IPS DF 19.7 (cell line): ENCODE data around the gene AVP.

Source experiments
- DNase-seq: peaks from one replicate; pipeline ENCODE4 v3.0.0-alpha.2; 2013; ENCODE audit warnings: low read depth, low spot score

Gene AVP

DNA sequence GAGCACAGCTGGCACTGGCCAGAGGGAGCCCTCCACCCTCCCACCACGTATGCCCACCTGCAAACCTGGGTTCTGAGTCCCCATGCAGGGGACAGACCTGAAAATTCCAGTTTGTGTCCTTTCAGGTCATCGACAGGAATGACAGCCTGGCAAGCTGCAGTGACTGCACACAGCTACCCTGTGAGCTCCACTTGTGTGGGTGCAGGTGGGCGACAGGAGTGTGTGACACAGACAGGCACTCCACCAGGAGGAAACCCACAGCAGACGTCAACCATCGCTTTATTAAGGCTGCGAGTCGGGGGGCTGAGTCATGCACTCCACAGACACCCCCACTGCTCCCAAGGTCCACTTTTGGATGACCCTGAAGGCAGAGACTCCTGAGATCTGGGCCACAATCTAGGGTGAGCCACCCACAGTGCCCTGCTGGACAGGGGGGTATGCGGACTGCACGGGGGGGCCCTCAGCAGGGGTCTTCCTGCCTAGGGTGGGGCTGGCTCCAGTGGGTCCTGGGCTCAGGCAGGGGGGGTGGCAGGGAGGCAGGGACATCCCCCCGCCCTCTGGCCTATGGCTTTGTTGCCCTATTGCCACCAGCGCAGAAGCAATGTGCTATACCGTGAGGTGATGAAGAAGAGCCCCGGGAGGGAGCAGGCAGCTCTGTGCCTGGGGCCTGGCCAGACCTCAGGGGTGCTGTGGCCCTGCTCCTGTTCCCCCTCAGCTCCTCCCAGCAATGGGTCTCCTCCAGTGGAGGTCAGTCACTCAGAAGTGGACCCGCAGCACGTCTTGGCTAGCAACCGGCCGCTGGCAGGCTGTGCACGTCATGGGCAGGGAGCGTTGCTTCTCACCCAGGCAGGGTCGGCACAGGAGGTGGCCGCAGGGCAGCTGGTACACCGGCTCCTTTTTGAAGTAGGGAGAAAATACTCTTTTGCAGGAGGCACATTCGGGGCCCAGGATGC is 25.1 kb upstream of the AVP start:
- no peak for DNase-seq

DNA sequence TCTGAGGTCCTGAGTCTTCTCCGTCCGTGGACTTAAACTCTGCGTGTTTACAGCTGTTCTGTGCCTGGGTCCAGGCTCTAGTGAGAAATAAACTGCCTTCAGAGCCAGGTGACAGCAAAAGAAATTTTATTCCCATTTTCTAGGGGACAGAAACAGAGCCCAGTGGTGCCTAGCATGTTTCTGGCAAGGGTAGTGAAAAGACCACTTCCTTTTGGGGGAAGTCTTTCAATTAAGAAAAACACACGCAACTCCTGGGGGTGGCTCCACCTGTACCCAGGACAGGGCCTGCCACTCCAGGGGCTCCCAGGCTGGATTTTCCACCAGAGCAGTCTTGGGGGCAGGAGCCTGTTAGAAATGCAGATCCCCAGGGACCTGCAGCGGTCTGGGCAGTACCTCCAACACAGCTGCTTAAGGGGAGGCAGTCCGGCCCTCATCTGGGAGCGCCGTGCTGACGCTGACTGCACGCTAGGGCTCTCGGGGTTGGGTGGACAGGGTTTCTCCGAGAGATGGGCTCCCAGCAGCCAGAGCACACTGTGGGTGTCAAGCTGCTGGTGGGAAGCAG is 23.0 kb upstream of the AVP start:
- no peak for DNase-seq

DNA sequence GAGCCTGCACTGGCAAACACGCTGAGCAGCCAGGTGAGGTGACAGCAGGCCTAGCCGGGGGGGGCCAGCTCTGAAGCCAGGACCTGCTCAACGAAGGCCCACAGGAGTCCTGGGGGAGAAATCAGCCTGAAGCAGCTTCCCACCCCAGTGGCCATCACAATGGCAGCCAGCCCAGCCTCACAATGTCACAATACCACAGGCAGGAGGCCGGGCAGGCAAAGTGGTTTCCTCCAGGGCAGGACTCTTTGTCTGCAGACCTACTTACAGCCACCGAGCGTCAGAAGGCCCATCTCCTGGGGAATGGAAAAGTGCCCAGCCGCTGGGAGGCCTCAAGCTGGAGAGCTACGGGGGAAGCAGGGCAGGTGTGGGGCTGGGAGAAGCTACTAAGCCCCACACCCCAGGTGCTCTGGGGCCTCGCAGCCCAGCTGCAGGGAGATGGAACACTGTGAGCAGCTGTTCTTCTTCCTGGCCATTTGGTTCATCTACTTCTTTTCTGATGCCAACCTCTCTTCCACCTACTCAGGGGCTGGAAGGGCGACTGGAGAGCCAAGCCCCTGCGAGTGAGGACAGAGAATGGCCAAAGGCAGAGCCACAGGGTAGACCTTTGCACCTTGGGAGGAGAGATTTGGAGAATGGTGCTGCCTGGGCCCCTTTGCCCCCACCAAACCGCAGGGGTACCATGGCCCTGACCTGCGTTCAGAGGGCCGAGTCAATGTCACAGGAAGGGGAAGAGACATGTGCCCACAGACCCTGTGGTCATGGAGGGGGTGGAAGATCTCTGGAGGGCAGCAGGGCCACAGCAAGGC is 22.3 kb upstream of the AVP start:
- DNase-seq = no peak

DNA sequence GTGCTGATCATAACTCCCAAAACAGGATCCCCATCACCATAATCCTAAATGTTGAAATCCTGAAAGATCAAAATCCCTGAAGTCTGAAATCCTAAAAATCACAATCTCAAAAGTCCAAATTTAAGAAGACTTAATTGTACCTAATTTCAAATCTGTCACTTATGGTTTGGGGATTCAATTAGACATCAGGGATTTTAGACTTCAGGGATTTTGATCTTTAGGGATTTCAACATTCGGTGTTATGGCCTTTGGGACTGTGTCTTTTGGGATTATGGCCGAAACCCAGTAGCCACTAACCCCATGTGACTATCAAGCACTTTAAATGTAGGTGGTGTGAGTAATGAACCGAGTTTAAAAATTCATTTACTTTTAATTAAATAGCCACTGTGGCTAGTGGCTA is 21.7 kb upstream of the AVP start:
- no peak for DNase-seq

DNA sequence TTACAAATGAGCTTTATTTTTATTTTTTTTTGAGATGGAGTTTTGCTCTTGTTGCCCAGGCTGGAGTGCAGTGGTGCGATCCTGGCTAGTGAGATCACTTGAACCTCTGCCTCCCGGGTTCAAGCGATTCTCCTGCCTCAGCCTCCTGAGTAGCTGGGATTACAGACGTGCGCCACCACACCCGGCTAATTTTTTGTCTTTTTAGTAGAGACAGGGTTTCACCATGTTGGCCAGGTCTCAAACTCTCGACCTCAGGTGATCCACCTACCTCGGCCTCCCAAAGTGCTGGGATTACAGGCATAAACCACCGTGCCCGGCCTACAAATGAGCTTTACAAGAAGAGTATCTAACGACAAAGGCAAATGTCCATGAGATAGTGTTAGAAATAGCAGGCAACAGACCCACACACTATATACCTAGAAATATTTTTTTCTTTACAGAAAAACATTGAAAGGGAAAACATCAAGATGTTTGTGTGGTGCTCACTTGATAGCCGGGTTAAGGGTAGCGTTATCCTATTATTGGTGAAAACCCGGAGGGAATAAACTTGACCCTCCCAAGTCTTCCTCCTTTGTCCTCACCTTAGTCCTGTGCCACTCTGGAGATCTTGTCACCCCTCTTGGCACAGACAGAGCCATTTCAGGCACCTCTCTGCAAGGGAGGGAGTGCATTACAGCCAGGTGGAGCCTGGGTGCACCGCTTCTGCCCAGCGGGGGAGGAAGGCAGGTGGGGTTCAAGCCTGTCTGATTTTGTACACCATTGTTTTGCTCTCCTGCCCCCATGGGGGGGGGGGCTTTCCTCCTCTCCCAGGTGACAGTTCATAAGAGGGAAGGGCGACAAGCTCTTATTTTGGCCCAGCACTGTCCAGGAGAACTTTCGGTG is 21.0 kb upstream of the AVP start:
- no peak for DNase-seq

DNA sequence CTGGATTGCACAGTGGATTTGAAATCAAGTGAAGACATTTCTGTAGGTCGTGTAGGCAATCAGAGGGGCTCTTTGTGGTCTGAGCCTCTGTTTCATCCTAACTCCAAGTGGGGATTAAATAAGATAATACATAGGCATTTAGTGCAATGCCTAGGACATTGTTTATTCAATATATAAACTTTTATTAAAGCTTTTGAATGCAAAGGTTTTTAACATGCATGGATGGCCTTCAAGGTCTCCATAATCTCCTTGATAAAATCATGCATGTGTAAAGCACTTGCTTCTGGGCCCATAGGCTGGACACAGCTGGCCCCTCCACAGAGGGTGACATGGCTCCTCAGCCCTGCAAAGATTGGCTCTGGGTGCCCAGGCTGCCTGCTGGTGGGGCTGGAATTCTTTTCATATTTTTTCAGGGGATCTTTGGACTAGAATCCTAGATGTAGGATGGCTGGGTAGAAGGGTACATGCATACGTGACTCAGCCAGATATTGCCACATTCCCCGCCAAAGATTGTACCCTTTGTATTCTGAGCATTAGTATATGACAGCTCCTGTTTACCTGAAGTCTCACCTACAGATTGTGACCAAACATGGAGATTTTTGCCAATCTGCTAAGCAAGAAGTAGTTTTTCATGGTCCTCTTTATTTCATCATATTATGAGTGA is 19.0 kb upstream of the AVP start:
- no peak for DNase-seq

DNA sequence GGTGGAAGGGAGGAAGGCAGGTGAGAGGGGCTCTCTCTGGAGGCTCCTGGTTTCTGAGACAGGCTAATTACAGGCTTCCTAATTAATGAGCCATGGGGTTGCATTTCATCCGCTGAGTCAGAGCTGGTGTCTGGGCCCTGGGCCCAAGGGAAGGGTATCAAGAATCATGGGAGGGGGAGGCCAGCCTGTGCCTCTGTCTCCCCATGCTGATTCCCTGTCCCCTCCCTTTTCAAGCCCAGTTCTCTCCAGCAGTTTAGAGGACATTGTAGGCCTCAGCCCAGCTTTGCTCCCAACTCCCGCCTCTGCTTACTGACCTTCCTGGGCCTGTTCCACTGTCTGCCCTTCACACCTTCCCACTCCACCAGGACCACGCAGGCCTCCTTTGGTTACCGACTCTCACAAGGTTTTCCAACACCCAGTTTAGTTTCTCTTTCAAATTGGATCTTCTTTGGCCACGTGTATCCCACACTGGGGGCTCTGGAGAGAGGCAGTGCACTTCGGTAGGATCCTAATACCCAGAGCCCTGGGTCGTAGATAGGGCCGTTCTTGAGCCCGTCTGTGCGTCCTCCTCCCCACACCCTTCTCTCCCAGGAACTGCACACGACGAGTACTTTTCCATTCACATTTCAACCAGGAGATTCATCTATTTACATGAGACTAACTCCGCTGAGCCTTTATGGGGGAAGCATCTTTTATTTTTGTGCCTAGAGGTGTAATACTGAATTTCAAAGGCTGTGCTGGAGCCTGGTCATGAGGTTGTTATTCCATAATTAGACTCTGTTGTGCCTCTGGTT is 18.2 kb upstream of the AVP start:
- DNase-seq = no peak

DNA sequence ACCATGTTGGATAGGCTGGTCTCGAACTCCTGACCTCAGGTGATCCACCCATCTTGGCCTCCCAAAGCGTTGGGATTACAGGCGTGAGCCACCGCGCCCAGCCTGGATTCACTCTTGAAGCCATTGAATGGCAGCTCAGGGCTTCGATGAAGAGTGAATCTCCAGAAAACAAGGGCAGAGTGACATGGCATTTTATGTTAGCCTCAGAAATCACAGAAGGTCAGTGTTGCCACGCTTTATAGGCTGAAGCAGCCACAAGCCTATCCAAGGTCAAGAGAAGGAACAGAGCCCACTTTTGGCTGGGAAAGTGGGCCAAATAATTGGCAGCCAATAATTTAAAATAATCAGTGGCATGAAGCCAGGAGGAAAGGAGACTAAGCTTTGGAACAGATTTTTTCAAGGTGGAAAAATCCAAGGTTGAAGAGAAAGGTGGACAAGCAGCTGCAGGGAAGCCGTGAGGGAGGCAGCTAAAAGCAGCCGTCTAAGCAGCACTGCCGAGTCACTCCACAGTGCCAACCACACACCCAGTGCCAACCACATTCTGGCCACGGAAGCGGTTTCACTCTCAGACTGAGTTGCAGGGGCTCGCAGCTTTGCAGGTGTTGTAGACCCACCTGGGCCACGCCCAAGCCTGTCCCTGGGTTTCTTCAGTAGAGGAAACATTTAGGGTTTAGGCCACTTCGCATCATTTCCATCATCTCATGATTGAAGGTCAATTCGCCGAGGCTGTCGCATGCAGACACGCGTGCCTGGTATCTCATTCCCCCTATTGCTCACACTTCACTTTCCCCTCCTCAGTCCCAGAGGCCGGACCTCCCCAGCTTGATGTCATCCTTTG is 17.4 kb upstream of the AVP start:
- DNase-seq = no peak

DNA sequence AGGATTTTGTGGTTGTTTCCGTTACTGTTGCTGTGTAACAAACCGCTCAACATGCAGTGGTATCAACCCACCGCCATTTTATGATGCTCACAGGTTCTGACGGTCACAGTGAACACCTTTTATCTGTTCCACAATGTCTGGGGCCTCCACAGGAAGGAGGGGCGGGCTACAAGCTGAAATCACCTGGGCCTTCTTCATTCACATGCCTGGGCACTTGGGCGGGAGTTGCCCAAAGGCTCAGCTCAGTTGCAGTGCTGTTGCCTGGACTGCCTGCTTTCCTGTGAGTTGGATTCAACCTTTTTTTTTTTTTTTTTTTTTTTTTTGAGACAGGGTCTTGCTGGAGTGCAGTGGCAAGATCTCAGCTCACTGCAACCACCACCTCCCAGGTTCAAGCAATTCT is 16.7 kb upstream of the AVP start:
- no peak for DNase-seq

DNA sequence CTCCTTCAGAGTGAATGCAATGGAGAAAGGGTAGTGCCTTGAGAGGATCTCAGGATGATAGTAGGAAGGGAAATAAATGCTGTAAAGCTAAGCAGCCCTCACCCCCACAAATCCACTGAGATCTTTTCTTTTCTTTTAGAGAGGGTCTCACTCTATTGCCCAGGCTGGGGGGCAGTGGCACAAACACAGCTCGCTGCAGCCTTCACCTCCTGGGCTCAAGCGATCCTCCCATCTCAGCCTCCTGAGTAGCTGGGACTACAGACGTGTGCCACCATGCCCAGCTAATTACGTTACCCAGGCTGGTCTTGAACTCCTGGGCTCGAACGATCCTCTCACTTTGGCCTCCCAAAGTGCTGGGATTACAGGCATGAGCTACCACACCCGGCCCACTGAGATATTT is 16.0 kb upstream of the AVP start:
- no peak for DNase-seq

DNA sequence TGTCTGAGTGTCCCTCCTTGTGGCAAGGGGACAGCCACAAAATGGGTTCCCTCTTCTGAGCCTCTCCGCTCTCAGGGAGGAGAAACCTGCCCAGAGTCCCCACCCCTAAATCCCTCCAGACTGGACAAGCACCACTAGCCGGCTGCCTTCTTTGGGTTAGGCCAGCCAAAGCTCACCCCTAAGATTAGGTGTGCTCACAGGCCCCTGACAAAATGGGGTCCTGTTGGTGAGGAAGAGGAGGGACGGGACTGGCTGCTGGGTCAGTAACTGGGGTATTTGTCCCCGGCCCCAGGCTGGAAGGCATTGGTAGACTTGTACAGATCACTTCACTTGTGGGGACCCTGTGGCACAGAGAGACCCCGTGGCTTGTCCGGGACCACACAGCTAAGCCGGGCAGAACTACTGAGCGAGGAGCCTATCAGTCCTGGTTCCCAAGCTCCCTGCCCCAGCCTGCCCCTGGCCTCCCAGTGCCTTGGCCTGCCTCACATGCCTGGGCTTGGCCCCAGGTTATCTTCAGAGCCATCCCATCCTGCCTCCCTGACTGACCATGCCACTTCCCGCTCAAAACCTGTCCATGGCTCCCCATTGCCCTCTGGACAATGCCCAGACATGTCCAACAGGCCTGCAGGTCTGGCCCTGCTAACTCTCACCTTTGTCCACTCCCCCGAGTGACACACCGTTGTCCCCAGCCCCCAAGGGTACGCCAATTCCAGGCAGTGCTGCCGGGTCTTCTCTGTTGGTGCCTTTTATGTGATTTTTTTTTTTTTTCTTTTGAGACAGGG is 10.5 kb upstream of the AVP start:
- DNase-seq = no peak

DNA sequence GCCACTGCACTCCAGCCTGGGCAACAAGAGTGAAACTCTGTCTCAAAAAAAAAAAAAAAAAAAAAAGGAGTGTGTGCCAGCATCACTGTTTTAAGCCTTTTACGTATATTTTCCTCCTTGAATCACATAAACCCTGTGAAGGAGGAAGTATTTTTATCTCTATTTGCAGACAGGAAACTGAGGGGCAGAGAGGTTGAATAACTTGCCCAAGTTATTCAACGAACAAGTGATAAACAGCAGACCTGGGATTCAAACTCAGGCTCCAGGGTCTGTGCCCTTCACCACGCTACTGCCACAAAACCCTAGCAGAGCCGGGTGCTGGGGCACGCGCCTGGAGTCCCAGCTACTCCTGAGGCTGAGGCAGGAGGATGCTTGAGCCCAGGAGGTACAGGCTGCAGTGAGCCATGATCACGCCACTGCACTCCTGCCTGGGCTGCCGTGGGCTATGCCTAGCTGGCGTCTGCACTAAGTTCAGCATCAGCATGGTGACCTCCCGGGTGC is 9.4 kb upstream of the AVP start:
- DNase-seq = no peak

DNA sequence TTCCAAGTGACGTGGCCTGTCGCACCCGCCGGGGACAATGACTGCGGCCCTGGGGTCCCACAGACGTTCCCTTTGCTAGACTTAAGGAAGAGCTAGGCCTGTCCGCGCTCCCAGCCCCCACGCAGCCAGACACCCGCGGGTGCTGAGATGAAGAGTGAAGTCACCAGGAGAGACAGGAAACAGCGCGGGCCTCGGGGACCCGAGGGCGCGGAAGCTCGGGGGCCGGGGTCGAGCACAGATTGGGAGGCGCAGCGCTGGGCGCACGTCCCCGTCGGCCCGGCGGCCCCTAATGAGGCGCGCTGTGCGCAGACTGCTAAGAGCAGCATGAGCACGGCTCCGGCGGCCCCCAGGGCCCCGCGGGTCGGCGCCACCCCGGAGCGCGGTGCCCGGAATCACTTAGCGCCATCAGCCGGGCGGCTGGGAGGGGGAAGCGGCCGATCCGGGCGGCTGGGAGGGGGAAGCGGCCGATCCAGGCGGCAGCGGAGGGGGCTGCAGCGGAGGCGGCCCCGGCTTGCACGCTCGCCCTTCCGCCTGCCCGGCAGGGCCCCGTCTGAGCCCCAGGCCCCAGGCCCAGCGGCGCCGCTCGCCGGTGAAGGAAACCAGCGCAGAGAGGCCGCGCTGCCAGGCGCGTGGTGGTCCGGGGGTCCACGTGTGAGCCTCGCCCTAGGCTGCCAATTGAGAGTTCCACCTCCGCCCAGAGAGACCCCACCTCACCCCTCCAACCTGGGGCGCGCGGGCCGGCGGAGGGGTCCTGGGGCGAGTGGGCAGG is 8.3 kb upstream of the AVP start:
- no peak for DNase-seq

DNA sequence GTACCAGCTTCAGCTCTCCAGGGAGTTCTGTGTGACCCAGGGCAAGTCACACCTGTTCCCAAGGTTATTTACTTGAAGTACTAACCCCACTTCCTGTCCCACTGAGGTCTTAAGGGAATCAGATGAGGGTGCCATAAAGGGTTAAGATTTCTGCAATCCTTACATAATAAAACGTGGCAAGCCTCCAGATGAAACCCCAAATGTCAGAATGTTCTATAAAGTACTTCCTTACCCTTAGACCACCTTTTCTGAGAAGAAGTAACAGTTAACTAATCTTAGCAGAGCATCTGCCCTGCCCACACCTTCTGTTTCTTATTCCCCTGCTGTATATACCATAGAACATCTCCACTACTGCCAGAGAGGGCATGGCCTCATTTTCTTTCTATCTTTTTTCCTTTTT is 6.0 kb upstream of the AVP start:
- DNase-seq = no peak

DNA sequence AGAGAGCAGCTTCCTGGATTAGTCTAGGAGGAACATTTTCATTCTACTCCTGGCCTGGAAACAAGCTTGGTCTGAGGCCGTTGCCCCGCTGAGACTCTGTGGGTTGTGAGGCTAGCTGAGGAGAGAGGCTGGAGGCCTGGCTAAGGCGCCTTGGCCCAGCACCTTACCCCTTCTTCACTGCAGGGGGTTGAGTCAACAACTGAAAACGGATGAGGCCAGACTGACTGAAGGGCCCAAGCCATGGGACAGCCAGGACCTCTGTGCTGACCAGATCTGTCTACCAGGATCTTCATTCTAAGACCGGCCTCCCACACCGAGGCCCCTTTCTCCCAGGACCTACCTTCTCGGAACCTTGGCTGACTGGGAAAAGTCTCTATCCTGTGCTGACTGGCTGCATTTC is 3.5 kb upstream of the AVP start:
- DNase-seq = no peak

DNA sequence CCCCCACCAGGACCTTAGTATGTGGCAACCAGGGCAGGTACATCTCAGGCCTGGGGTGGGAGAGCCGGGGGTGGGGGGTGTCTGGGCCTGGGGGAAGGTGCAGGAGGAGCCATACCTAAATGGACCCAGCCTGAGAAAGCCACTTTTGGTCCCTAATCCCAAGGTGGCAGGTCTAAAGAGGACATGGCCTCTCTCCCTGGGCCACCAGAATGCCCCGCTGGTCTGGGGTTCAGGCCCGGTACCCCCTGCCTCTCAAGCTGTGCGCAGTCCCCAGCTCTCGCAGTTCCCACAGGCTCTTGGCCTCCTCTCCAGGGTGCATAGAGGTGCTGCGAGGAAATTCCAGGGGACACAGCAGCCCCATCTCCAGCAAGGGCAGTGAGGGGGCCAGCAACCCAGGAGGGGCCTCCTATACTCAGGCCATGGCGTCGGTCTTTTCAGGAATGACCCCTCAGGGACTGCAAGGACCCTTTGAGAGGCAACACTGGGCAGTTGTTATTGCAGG is 1.1 kb upstream of the AVP start:
- DNase-seq = no peak

DNA sequence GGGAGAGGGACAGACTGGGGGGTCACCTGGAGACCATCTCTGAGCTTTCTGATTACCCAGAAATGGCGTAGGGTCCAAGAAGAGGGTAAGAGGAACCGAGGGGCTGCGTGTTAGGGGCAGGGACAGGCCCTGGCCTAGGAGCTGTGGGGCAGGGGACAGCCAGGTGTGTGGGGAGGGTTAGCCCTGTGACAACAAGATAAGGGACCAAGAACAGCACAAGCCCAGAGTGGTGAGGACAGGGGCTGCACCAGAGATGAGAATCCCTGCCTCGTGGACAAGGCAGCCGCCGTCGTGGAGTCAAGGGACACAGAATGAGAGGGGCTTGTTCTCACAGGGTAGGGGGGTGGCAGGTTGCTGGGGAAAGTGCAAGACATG is 449 bp upstream of the AVP start:
- DNase-seq = no peak
